GM19397 (cell line): Measurements from ENCODE around the gene KIF26B.
"Not testable (repeated sequence)": the region's sequence is repeated elsewhere in the genome, so short reads cannot be mapped to it uniquely, and the experiment has no call there.

Experiments
- ATAC-seq: cut with Tn5 transposase; IDR thresholded peaks from one replicate; pipeline ENCODE4 v1.9.1; 2021; ENCODE audit warnings: mild to moderate bottlenecking, moderate library complexity; ENCODE audit not compliant: unreplicated experiment

Gene KIF26B

GRCh38 chr1:245710961-245711903, 556.4 kb downstream of the KIF26B start:
- ATAC-seq: no peak

GRCh38 chr1:245714027-245714426, 559.2 kb downstream of the KIF26B start:
- not testable (repeated sequence) for ATAC-seq

GRCh38 chr1:245715291-245715701, 560.5 kb downstream of the KIF26B start:
- no peak for ATAC-seq

GRCh38 chr1:245715970-245716369, 561.2 kb downstream of the KIF26B start:
- no peak for ATAC-seq

DNA sequence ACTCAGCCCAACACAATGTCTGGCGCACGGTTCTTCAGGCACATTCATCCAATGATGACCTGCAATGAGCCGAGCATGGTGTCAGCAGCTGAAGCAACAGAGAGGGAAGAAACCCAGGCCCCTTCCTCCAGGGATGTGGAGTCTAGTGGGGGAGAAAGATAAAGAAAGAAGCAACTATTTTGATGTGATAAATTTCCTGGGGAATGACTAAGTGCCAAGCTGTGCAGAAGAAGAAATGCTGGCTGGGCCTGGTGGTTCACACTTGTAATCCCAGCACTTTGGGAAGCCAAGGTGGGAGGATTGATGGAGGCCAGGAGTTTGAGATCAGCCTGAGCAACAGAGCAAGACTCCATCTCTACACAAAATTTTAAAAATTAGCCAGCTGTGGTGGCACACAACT, 561.8 kb downstream of the KIF26B start:
- no peak for ATAC-seq

DNA sequence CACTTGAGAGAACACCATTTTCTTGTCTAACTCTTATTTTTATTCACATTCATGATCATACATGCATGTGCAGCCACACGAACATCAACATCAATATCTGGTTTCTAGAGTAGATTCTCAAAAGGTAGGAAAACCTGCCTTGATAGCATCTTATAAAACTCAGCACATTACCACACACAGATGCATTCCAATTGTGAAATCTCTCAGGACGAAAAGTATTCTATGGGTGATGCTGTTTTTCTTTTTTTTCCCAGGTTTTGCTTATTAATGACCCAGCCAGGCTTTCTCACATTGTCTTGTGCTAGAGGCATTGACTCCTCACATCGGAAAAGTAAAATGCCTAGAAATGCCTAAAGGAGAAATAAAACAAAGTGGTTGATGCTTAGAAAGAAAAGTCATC, 562.8 kb downstream of the KIF26B start:
- no peak for ATAC-seq

DNA sequence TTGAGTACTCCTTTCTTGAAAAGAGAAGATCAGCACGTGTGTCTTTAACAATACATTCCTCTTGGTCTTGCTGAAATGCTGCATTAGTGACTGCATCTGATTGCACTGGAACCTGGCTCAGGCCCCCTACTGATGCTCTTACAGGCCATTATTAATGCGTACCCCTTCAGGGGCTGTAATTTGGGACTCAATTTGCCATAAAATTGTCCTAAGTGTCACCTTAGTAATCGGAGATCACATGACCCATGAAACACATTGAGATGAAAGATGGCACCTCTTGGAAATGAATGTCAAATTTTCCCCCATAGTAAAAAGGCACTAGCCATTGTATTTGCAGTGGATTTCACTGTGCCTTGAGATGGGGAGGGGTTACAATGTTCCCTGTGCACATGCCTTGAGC, 563.3 kb downstream of the KIF26B start:
- ATAC-seq: no peak

GRCh38 chr1:245718951-245719350, 564.2 kb downstream of the KIF26B start:
- ATAC-seq: no peak

DNA sequence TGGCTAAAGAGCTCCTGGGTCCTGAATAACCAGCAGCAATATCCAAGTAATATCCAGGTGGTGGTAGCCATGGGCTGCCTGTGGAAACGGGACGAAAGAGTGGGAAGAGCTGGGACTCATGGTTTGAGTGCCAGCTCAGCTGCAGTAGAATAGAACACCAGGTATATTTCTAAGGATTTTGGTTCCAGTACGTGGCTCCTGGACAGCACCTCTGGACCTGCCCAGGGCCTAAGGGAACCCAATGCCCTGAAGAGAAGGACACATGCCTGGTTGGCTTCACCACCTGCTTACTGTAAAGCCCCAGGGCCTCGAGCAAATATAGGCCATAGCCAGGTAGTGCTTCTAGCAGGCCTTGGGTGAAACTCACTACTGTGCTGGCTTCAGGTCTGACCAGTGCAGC, 566.7 kb downstream of the KIF26B start:
- no peak for ATAC-seq

DNA sequence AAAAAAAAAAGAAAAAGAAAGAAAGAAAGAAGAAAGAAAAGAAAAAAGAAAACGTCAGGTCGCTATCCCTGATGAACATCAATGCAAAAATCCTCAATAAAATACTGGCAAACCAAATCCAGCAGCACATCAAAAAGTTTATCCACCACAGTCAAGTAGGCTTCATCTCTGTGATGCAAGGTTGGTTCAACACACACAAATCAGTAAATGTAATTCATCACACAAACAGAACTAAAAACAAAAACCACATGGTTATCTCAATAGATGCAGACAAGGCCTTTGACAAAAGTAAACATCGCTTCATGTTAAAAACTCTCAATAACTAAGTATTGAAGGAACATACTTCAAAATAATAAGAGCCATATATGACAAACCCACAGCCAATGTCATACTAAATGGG, 573.2 kb downstream of the KIF26B start:
- not testable (repeated sequence) for ATAC-seq

GRCh38 chr1:245730801-245731200, 576.0 kb downstream of the KIF26B start:
- ATAC-seq: no peak

DNA sequence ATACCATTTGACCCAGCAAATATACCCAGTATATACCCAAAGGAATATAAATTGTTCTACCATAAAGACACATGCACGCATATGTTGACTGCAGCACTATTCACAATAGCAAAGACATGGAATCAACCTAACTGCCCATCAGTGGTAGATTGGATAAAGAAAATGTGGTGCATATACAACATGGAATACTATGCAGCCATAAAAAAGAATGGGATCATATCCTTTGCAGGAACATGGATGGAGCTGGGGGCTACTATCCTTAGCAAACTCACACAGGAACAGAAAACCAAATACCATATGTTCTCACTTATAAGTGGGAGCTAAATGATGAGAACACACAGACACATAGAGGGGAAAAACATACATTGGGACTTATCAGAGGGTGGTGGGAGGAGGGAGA, 585.6 kb downstream of the KIF26B start:
- not testable (repeated sequence) for ATAC-seq

DNA sequence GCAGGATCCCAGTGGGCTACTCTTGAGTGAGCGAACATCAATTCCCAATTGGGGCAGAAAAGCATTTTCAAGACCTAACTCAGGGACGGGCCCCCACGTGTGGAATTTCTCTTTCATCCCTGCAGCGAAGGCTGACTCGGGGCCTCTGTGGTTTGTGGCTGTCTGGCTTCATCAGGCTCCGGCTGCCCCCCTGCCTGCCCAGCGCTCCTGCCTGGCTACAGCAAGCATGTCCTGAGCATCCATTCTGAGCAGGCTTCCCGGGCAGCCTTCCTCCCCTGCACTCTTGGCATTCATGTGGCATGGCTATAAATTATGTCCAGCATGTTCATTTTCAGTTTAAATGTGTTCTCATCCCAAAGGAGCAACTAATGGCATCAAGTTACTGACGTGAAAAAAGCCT, 588.1 kb downstream of the KIF26B start:
- no peak for ATAC-seq

- ATAC-seq: no peak
Observed at GRCh38 chr1:245748240-245748639, 593.5 kb downstream of the KIF26B start.

- no peak for ATAC-seq
Observed at GRCh38 chr1:245748646-245749045, 593.9 kb downstream of the KIF26B start.

- ATAC-seq: no peak
Observed at GRCh38 chr1:245749053-245749452, 594.3 kb downstream of the KIF26B start.

GRCh38 chr1:245750261-245750660, 595.5 kb downstream of the KIF26B start:
- ATAC-seq: no peak

DNA sequence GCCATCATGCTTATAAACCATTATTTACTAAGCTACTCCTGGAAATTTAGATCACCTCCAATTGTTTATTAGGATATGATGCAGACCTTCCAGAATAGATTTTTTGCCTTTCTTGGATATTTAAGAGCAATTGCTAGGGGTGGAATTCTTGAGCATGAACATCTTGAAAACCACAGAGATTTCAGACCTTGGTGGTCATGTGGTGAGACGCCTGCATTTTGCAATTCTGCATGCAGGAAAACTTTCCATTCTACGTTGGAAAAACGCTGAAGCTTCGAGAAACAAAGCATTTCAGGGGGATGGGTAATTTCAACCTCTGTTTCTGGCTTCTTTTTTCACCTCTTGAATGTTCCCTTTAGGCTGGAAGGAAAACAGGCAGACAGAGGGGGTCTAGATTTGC, 596.3 kb downstream of the KIF26B start:
- no peak for ATAC-seq

GRCh38 chr1:245751726-245752470, 597.1 kb downstream of the KIF26B start:
- ATAC-seq: no peak

DNA sequence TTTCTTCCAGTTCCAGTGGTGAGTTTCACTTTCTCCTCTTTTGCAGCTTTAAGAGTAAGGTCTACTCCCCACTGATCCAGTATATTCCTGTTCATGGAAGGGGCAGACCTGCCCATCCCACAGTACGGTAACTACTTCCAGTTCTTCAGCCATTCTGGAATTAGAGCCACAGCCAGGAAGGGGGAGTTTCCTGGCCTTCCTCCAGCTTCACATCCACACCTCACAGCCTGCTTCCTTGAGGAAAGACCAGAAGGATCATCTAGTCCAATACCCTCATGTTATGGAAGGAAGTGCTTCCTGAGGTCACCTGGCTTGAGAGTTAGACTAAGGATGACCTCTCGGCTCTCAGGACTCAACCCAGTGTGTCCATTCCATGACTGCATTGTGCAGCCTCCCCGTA, 597.8 kb downstream of the KIF26B start:
- no peak for ATAC-seq

DNA sequence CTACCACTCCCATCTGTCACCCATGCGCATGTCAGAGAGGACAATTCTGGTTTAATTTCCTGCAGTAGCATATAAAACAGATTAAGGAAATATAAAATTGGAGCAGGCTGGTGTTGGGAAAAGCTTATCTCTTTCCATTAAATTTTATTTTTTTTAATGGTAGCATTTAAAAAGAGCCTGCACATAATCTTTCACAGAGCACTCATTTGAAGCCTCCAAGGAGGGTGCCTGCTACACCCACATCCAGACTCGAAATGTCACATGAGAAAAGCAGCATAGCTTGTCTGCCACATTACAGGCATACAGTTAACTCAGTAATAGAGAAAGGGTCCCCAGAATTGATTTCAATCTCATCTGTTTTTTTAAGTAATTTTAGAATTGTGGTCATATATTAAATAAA, 599.0 kb downstream of the KIF26B start:
- no peak for ATAC-seq

DNA sequence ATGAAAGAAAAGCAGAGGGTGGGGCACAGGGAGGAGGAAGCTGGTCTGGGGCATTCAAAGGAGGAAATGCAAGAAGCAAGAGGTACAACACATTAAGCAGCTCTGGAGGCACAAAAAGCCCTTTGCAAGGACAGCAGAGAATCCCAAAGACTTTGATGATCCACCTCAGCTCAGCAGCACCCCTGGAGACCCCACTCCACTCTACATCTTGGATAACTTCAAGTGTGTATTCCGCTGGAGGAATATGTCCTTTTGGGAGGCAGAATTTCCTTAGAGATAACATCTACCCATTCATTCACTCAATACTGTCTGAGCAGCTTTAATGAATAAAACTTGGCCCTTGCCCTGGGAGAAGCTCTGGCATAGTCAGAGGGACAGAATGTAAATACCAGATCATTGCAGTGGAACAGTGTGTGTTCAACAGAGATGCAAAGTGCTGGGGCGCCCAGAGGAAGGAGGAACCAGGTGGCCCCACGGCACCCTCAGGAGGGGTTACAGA, 599.7 kb downstream of the KIF26B start:
- ATAC-seq: no peak
